Retinal pigment epithelial cell (primary cell): ENCODE measurements around the gene INSL6.

Experiments
- DNase-seq: peaks from one replicate; pipeline ENCODE4 v3.0.0-alpha.2; 2010; ENCODE audit warnings: low read depth
- H3K4me3 ChIP-seq: 2 replicates; pipeline ENCODE4 v1.5.1; 2011; ENCODE audit warnings: mild to moderate bottlenecking, low read length, control low read depth, moderate library complexity
- CTCF ChIP-seq: conservative IDR thresholded peaks from 2 replicates; pipeline ENCODE4 v1.5.1; 2011; ENCODE audit warnings: low read depth, low read length, control low read depth, inconsistent platforms

INSL6 gene

GRCh38 chr9:5185220-5185840 is at the start of gene INSL6:
Gene INSL6 (minus strand): TSS chr9:5185639. CDS start chr9:5185602, 37 bp downstream.
- no peak for TF ChIP-seq CTCF

GRCh38 chr9:5231212-5231611 is 45.8 kb upstream of the INSL6 start, which contains the start of gene INSL4:
Gene INSL4 (plus strand): TSS chr9:5231419. CDS start chr9:5231524, 105 bp downstream.
- H3K4me3 ChIP-seq = no peak within 1 kb of the TSS
- no peak for DNase-seq
- no peak for TF ChIP-seq CTCF

More at GRCh38 chr9:5185220-5185840, at the start of gene INSL6:
- H3K4me3 ChIP-seq = no peak within 1 kb of the TSS
- no peak for DNase-seq

GRCh38 chr9:5230554-5230953 is 45.1 kb upstream of the INSL6 start:
- TF ChIP-seq CTCF = no peak
- no peak overlapping the region for H3K4me3 ChIP-seq

GRCh38 chr9:5205071-5205470 is 19.6 kb upstream of the INSL6 start:
- no peak for TF ChIP-seq CTCF
- DNase-seq = no peak
- H3K4me3 ChIP-seq = no peak overlapping the region

More at GRCh38 chr9:5230554-5230953, 45.1 kb upstream of the INSL6 start:
- DNase-seq = no peak

GRCh38 chr9:5195463-5195862 is 10.0 kb upstream of the INSL6 start:
- DNase-seq = no peak
- no peak for TF ChIP-seq CTCF
- H3K4me3 ChIP-seq = no peak overlapping the region

- TF ChIP-seq CTCF = no peak
- no peak for DNase-seq
- no peak overlapping the region for H3K4me3 ChIP-seq
Measured at GRCh38 chr9:5193345-5193744, 7.9 kb upstream of the INSL6 start.

- no peak for TF ChIP-seq CTCF
Measured at GRCh38 chr9:5191985-5192384, 6.5 kb upstream of the INSL6 start.

More at GRCh38 chr9:5191985-5192384, 6.5 kb upstream of the INSL6 start:
- DNase-seq = no peak
- H3K4me3 ChIP-seq = no peak overlapping the region
